ENCODE results near the gene SYT1. TPM values are rescaled to one million over a fixed set of nuclear protein-coding genes. Genes with fewer than 3 reads are reported as not detected.

SYT1 gene
- total and polyA plus RNA-seq, 12 donors = 0.03 to 0.36 (median 0.15) TPM; not detected in 5

GRCh38 chr12:79266343-79267144, 402.0 kb downstream of the SYT1 start:
- Histone ChIP-seq H3K27ac (no peak overlapping the region), H3K4me3 (no peak overlapping the region), H3K27me3 (no peaks in the 10 kb centered on the region), H3K4me1 (no peaks in the 10 kb centered on the region), H3K9me3 (no peaks in the 10 kb centered on the region), H3K36me3 (no peaks in the 10 kb centered on the region)
- no peak for TF ChIP-seq CTCF (IDR thresholded peaks at IDR 0.05)
- DNase-seq (no peak), ATAC-seq (no peak)
- 52 to 64% methylated on average over 4 of the region's 4 CpGs for WGBS, 2 donors
- intact Hi-C loops (cut with DNase I) = no loop called here

- DNase-seq (no peak), ATAC-seq (no peak)
- no peak for TF ChIP-seq CTCF (IDR thresholded peaks at IDR 0.05)
- H3K9me3 ChIP-seq = no peaks in the 10 kb centered on the region
- H3K4me1 ChIP-seq = no peaks in the 10 kb centered on the region
- H3K36me3 ChIP-seq = no peaks in the 10 kb centered on the region
- 38 to 44% methylated on average over 2 of the region's 2 CpGs for WGBS, 2 donors
- H3K27ac ChIP-seq = no peak overlapping the region
- H3K27me3 ChIP-seq = no peaks in the 10 kb centered on the region
- intact Hi-C loops (cut with DNase I) = no loop called here
- H3K4me3 ChIP-seq = no peak overlapping the region
Measured at GRCh38 chr12:79267580-79267979, 403.0 kb downstream of the SYT1 start.

GRCh38 chr12:79274501-79275064, 410.0 kb downstream of the SYT1 start:
- Histone ChIP-seq H3K36me3 (no peaks in the 10 kb centered on the region), H3K4me1 (no peaks in the 10 kb centered on the region), H3K4me3 (no peak overlapping the region), H3K9me3 (peaks cover 0 to 31% (median 0%) of the 10 kb centered on the region in 11 donors), H3K27ac (no peak overlapping the region), H3K27me3 (no peaks in the 10 kb centered on the region)
- intact Hi-C loops (cut with DNase I) = no loop called here
- ATAC-seq = peak in 1 of 8 donors; percentile 56
- DNase-seq = no peak
- TF ChIP-seq CTCF (IDR thresholded peaks at IDR 0.05) = no peak
- 87 to 94% methylated on average over 4 of the region's 4 CpGs for WGBS, 2 donors

- Histone ChIP-seq H3K9me3 (peaks cover 0 to 37% (median 0%) of the 10 kb centered on the region in 11 donors), H3K4me1 (no peaks in the 10 kb centered on the region), H3K27me3 (no peaks in the 10 kb centered on the region), H3K36me3 (no peaks in the 10 kb centered on the region), H3K27ac (no peak overlapping the region), H3K4me3 (no peak overlapping the region)
- no peak for DNase-seq
- no peak for ATAC-seq
- intact Hi-C loops (cut with DNase I) = no loop called here
- TF ChIP-seq CTCF (IDR thresholded peaks at IDR 0.05) = no peak
- 89 to 93% methylated on average over 2 of the region's 2 CpGs for WGBS, 2 donors
Measured at GRCh38 chr12:79275631-79276030, 411.1 kb downstream of the SYT1 start.

Data from heart right ventricle (tissue), 16 donors.